ENCODE results near the gene COA7. TPM values are rescaled to one million over a fixed set of nuclear protein-coding genes. Genes with fewer than 3 reads are reported as not detected.
A peak's percentile ranks its signal among the peaks of the same experiment; 100 is the strongest.

The COA7 gene
- total and polyA plus RNA-seq, 2 donors from 2014 or later, result 12.2 to 19.1 TPM

GRCh38 chr1:52676249-52676903 is 21.8 kb downstream of the COA7 start:
- TF ChIP-seq CTCF (IDR thresholded peaks at IDR 0.05; ENCODE audit: borderline replicate concordance, extremely low read depth, insufficient read depth), result no peak
- H3K27me3 ChIP-seq (ENCODE audit: control insufficient read depth, insufficient read depth, low read length), result no peaks in the 10 kb centered on the region
- H3K4me3 ChIP-seq (ENCODE audit: low read length in 3 of 3), result no peak overlapping the region
- H3K27ac ChIP-seq (ENCODE audit: low read depth in 2 of 2, low read length in 2 of 2), result no peak overlapping the region
- no peaks in the 10 kb centered on the region for H3K4me1 ChIP-seq (ENCODE audit: control insufficient read depth in 2 of 3, insufficient read depth in 2 of 3, low read depth in 1 of 3, low read length in 3 of 3)
- intact Hi-C loops (cut with DNase I), result no loop called here
- H3K9ac ChIP-seq (ENCODE audit: low read length in 3 of 3), result no peak overlapping the region
- peak; percentile 36 to 77 (median 43) for DNase-seq
- no peak for FAIRE-seq
- no peaks in the 10 kb centered on the region for H3K36me3 ChIP-seq (ENCODE audit: control insufficient read depth in 2 of 3, insufficient read depth in 3 of 3, low read length in 3 of 3)
- H3K9me3 ChIP-seq (ENCODE audit: control insufficient read depth in 2 of 3, insufficient read depth in 1 of 3, low read length in 3 of 3), result no peaks in the 10 kb centered on the region

GRCh38 chr1:52674497-52675384 is 23.4 kb downstream of the COA7 start:
- H3K9me3 ChIP-seq (ENCODE audit: control insufficient read depth in 2 of 3, insufficient read depth in 1 of 3, low read length in 3 of 3), result no peaks in the 10 kb centered on the region
- DNase-seq (peak in 1 of 5 donors; percentile 24), FAIRE-seq (no peak)
- H3K4me3 ChIP-seq (ENCODE audit: low read length in 3 of 3), result no peak overlapping the region
- TF ChIP-seq CTCF (IDR thresholded peaks at IDR 0.05; ENCODE audit: borderline replicate concordance, extremely low read depth, insufficient read depth), result no peak
- H3K9ac ChIP-seq (ENCODE audit: low read length in 3 of 3), result no peak overlapping the region
- intact Hi-C loops (cut with DNase I), result no loop called here
- H3K27ac ChIP-seq (ENCODE audit: low read depth in 2 of 2, low read length in 2 of 2), result no peak overlapping the region
- no peaks in the 10 kb centered on the region for H3K4me1 ChIP-seq (ENCODE audit: control insufficient read depth in 2 of 3, insufficient read depth in 2 of 3, low read depth in 1 of 3, low read length in 3 of 3)
- no peaks in the 10 kb centered on the region for H3K27me3 ChIP-seq (ENCODE audit: control insufficient read depth, insufficient read depth, low read length)
- no peaks in the 10 kb centered on the region for H3K36me3 ChIP-seq (ENCODE audit: control insufficient read depth in 2 of 3, insufficient read depth in 3 of 3, low read length in 3 of 3)

GRCh38 chr1:52673513-52673912 is 24.6 kb downstream of the COA7 start:
- no peaks in the 10 kb centered on the region for H3K27me3 ChIP-seq (ENCODE audit: control insufficient read depth, insufficient read depth, low read length)
- no peak overlapping the region for H3K4me3 ChIP-seq (ENCODE audit: low read length in 3 of 3)
- H3K4me1 ChIP-seq (ENCODE audit: control insufficient read depth in 2 of 3, insufficient read depth in 2 of 3, low read depth in 1 of 3, low read length in 3 of 3), result no peaks in the 10 kb centered on the region
- FAIRE-seq, result no peak
- no peak for TF ChIP-seq CTCF (IDR thresholded peaks at IDR 0.05; ENCODE audit: borderline replicate concordance, extremely low read depth, insufficient read depth)
- intact Hi-C loops (cut with DNase I), result no loop called here
- no peak overlapping the region for H3K9ac ChIP-seq (ENCODE audit: low read length in 3 of 3)
- H3K36me3 ChIP-seq (ENCODE audit: control insufficient read depth in 2 of 3, insufficient read depth in 3 of 3, low read length in 3 of 3), result no peaks in the 10 kb centered on the region
- H3K9me3 ChIP-seq (ENCODE audit: control insufficient read depth in 2 of 3, insufficient read depth in 1 of 3, low read length in 3 of 3), result no peaks in the 10 kb centered on the region
- no peak for DNase-seq
- no peak overlapping the region for H3K27ac ChIP-seq (ENCODE audit: low read depth in 2 of 2, low read length in 2 of 2)

Data from kidney (tissue), 14 donors.